Adrenal gland (tissue), 12 donors: Measurements from ENCODE around the gene PCNP. TPM values are rescaled to one million over a fixed set of nuclear protein-coding genes. Genes with fewer than 3 reads are reported as not detected.
A peak's percentile ranks its signal among the peaks of the same experiment; 100 is the strongest.

Experiments used
- DNase-seq, 7 donors: peaks; one replicate each; pipeline ENCODE4 v3.0.0-alpha.2; 2019 to 2020
- H3K27ac ChIP-seq, 5 donors: fragments of 200-600 bp; sonication (generic) in 4 of 5; 1 replicate in 3 of 5; 2 replicates in 2 of 5; pipeline versions ENCODE4 v1.5.1 to v1.8.0; 2016 to 2020; ENCODE audit warnings: mild to moderate bottlenecking in 1 of 5
- H3K27me3 ChIP-seq: fragments of 200-600 bp; 2 replicates; pipeline ENCODE4 v1.8.0; 2021
- H3K36me3 ChIP-seq, 2 donors: fragments of 200-600 bp; replicated peaks in 1 of 2; 1 replicate in 1 of 2; 2 replicates in 1 of 2; pipeline versions ENCODE4 v1.5.1 to v1.8.0; 2018 to 2022
- H3K4me1 ChIP-seq, 2 donors: fragments of 200-600 bp; replicated peaks in 1 of 2; 1 replicate in 1 of 2; 2 replicates in 1 of 2; pipeline versions ENCODE4 v1.5.1 to v1.8.0; 2018 to 2021
- H3K4me3 ChIP-seq, 4 donors: fragments of 200-600 bp; sonication (generic) in 3 of 4; one replicate each; pipeline ENCODE4 v1.5.1; 2016 to 2018
- H3K9me3 ChIP-seq, 3 donors: fragments of 200-600 bp; sonication (generic) in 1 of 3; replicated peaks in 1 of 3; 1 replicate in 2 of 3; 2 replicates in 1 of 3; pipeline versions ENCODE4 v1.5.1 to v1.8.0; 2016 to 2021
- CTCF ChIP-seq, 6 experiments: fragments of 450-650 bp in 4 of 6; fragments of 200-600 bp in 2 of 6; sonication (generic) in 1 of 6; IDR thresholded peaks; 1 replicate in 5 of 6; 2 replicates in 1 of 6; pipeline versions ENCODE4 v1.5.1 to v1.8.0; 2016 to 2021; ENCODE audit warnings: antibody characterized with exemption in 6 of 6, mild to moderate bottlenecking in 2 of 6, moderate library complexity in 1 of 6
- POLR2A ChIP-seq, 2 donors: fragments of 450-650 bp; IDR thresholded peaks; one replicate each; pipeline ENCODE4 v1.6.1; 2017; ENCODE audit warnings: antibody characterized with exemption in 2 of 2, mild to moderate bottlenecking in 2 of 2, moderate library complexity in 1 of 2
- WGBS, 4 donors: extraction: QIAGEN DNeasy Blood & Tissue Kit in 2 of 4; methylation state at CpG; one replicate each; pipeline versions ENCODE4 v1.1.5 to v1.1.7; 2013 to 2017; 5-methylcytosine and 5-hydroxymethylcytosine counted together
- intact Hi-C, 2 donors: fragments of 100-400 bp; cut with DNase I; formaldehyde crosslinking; loops; one replicate each; pipeline versions ENCODE4 v1.14.1 to v1.15.0; 2022 to 2023
- polyA plus RNA-seq, 3 donors: library from polyadenylated mRNA; stranded (reverse); fragments of 200-250 nt in 2 of 3; fragments of 350-450 nt in 1 of 3; fragmentation: Illumina TruSeq in 1 of 3; extraction: RNeasy Lipid Tissue Mini Kit (QIAGEN cat#74804) in 1 of 3; gene quantifications; one replicate each; pipeline ENCODE4 v1.2.3, GENCODE V29; 2013 to 2014
- total RNA-seq, 9 donors: library from RNA; depleted of rRNA in 4 of 9; stranded (reverse); fragments of >200 nt in 4 of 9; fragments of 120-200 nt in 1 of 9; fragmentation: NEBNext Ultra II Directional in 1 of 9; extraction: Animal tissue kit (Norgen Biotek cat#: 25700) in 1 of 9; gene quantifications; one replicate each; pipeline versions ENCODE4 v1.1.0 to v1.2.4, GENCODE V29; 2013 to 2023
- donor health status: healthy with polysubstance abuse.
- donor health status: Bipolar disorder and iron deficiency.
- donor health status: DM: yes; HTN: yes; CAD: no.
- donor health status: DM: no; HTN: no; CAD: no.
- donor health status: DM: no; HTN: no; CAD: no.
- donor health status: DM: yes; HTN: yes; CAD: no.

The PCNP gene
- total and polyA plus RNA-seq, 12 donors = 41.0 to 146 (median 81.3) TPM

GRCh38 chr3:101635954-101636798 lies 62.2 kb downstream of the PCNP start:
- intact Hi-C loops = loop anchor here in 1 of 2 donors (10.0 kb wide), 1 partner anchor 61 kb away; the partner anchor contains the start of gene PCNP
- no peak overlapping the region for H3K27ac ChIP-seq

GRCh38 chr3:101637451-101637850 lies 63.5 kb downstream of the PCNP start:
- Histone ChIP-seq H3K4me3 (no peak overlapping the region), H3K4me1 (no peaks in the 10 kb centered on the region), H3K9me3 (no peaks in the 10 kb centered on the region), H3K27ac (no peak overlapping the region), H3K36me3 (no peaks in the 10 kb centered on the region), H3K27me3 (no peaks in the 10 kb centered on the region)
- TF ChIP-seq POLR2A (IDR thresholded peaks at IDR 0.05) (no peak), CTCF (IDR thresholded peaks at IDR 0.05) (no peak)
- peak in 1 of 7 donors; percentile 13 for DNase-seq
- 79 to 86% (median 83%) methylated on average over 10 of the region's 10 CpGs for WGBS, 4 donors
- intact Hi-C loops = loop anchor here in 1 of 2 donors (10.0 kb wide), 1 partner anchor 63 kb away; the partner anchor contains the start of gene PCNP

More at GRCh38 chr3:101635954-101636798, 62.2 kb downstream of the PCNP start:
- DNase-seq = peak; percentile 61 to 80 (median 71)
- Histone ChIP-seq H3K27me3 (no peaks in the 10 kb centered on the region), H3K4me1 (no peaks in the 10 kb centered on the region), H3K9me3 (no peaks in the 10 kb centered on the region), H3K36me3 (no peaks in the 10 kb centered on the region), H3K4me3 (no peak overlapping the region)
- TF ChIP-seq CTCF (IDR thresholded peaks at IDR 0.05) (peak; percentile 44 to 68 (median 54)), POLR2A (IDR thresholded peaks at IDR 0.05) (no peak)
- 46 to 48% (median 47%) methylated on average over 18 of the region's 18 CpGs for WGBS, 4 donors

- WGBS, 4 donors = 77 to 82% (median 80%) methylated on average over 9 to 10 of the region's 10 CpGs
- no peak for TF ChIP-seq CTCF (IDR thresholded peaks at IDR 0.05)
- TF ChIP-seq POLR2A (IDR thresholded peaks at IDR 0.05) = no peak
These were observed 64.3 kb downstream of the PCNP start for GRCh38 chr3:101638261-101638745.

GRCh38 chr3:101639280-101639963 lies 65.4 kb downstream of the PCNP start:
- no peaks in the 10 kb centered on the region for H3K36me3 ChIP-seq
- H3K4me1 ChIP-seq = peaks cover 6 to 9% of the 10 kb centered on the region in 2 donors
- no peak overlapping the region for H3K4me3 ChIP-seq
- 82 to 86% (median 83%) methylated on average over 18 of the region's 18 CpGs for WGBS, 4 donors
- DNase-seq = peak in 1 of 7 donors; percentile 15
- TF ChIP-seq POLR2A (IDR thresholded peaks at IDR 0.05) = no peak
- TF ChIP-seq CTCF (IDR thresholded peaks at IDR 0.05) = no peak
- H3K9me3 ChIP-seq = no peaks in the 10 kb centered on the region
- no peaks in the 10 kb centered on the region for H3K27me3 ChIP-seq
- intact Hi-C loops = loop anchor here in 1 of 2 donors (10.0 kb wide), 1 partner anchor 65 kb away; the partner anchor contains the start of gene PCNP
- no peak overlapping the region for H3K27ac ChIP-seq

More at GRCh38 chr3:101638261-101638745, 64.3 kb downstream of the PCNP start:
- H3K4me1 ChIP-seq = peaks cover 0 to under 1% of the 10 kb centered on the region in 2 donors
- intact Hi-C loops = loop anchor here in 1 of 2 donors (10.0 kb wide), 1 partner anchor 64 kb away; the partner anchor contains the start of gene PCNP
- H3K4me3 ChIP-seq = no peak overlapping the region
- DNase-seq = peak in 1 of 7 donors; percentile 13
- no peak overlapping the region for H3K27ac ChIP-seq
- no peaks in the 10 kb centered on the region for H3K36me3 ChIP-seq
- no peaks in the 10 kb centered on the region for H3K27me3 ChIP-seq
- H3K9me3 ChIP-seq = no peaks in the 10 kb centered on the region
